B cell (primary cell): ENCODE measurements around the gene NCAM1. TPM values are rescaled to one million over a fixed set of nuclear protein-coding genes. Genes with fewer than 3 reads are reported as not detected.

ENCODE experiments used
- ATAC-seq: fragments of 200-7000 bp; cut with Tn5 transposase; one replicate; pipeline ENCODE4 v1.10.0; 2021; ENCODE audit warnings: low read depth, mild to moderate bottlenecking, moderate number of reproducible peaks, moderate library complexity
- CTCF ChIA-PET: fragments of 350-600 bp; sonication (Branson Sonifier 250); formaldehyde crosslinking; loops from one replicate; lab custom pipeline; 2021; ENCODE audit warnings: antibody characterized with exemption, inconsistent platforms; lab: Charles Lee
- POLR2A ChIA-PET: fragments of 350-600 bp; sonication (Branson Sonifier 250); formaldehyde crosslinking; loops from one replicate; lab custom pipeline; 2021; ENCODE audit warnings: antibody characterized with exemption; lab: Charles Lee
- DNase-seq: peaks from one replicate; pipeline ENCODE4 v3.0.0; 2013
- H2AFZ ChIP-seq: 2 replicates; pipeline ENCODE4 v1.6.1; 2012; ENCODE audit warnings: mild to moderate bottlenecking, low read depth, low read length; ENCODE audit not compliant: insufficient read depth, poor library complexity, severe bottlenecking
- H3K27ac ChIP-seq, 2 donors: 1 replicate in 1 of 2; 2 replicates in 1 of 2; pipeline ENCODE4 v1.5.1; 2012 to 2013; ENCODE audit warnings: low read length in 2 of 2, mild to moderate bottlenecking in 2 of 2, moderate library complexity in 1 of 2
- H3K27me3 ChIP-seq, 4 experiments: fragments of 200-600 bp in 1 of 4; sonication (generic) in 1 of 4; replicated peaks in 1 of 4; 1 replicate in 2 of 4; 2 replicates in 2 of 4; pipeline versions ENCODE4 v1.6.1 to v1.7.0; 2013 to 2016; ENCODE audit warnings: low read length in 3 of 4, mild to moderate bottlenecking in 2 of 4, mixed read lengths in 1 of 4, moderate library complexity in 1 of 4; ENCODE audit not compliant: insufficient read depth in 4 of 4, control insufficient read depth in 3 of 4; ENCODE audit errors: control extremely low read depth in 1 of 4
- H3K36me3 ChIP-seq, 2 experiments: replicated peaks in 1 of 2; 1 replicate in 1 of 2; 2 replicates in 1 of 2; pipeline versions ENCODE4 v1.6.1 to v1.7.1; 2013; ENCODE audit warnings: low read length in 1 of 2; ENCODE audit not compliant: insufficient read depth in 2 of 2, control insufficient read depth in 1 of 2; ENCODE audit errors: control extremely low read depth in 1 of 2, extremely low read depth in 1 of 2
- H3K4me1 ChIP-seq, 2 donors: fragments of 200-600 bp in 1 of 2; sonication (generic) in 1 of 2; 1 replicate in 1 of 2; 2 replicates in 1 of 2; pipeline versions ENCODE4 v1.5.1 to v1.6.1; 2013 to 2017; ENCODE audit warnings: low read length in 2 of 2; ENCODE audit not compliant: control insufficient read depth in 2 of 2, insufficient read depth in 2 of 2
- H3K4me2 ChIP-seq: replicated peaks from 2 replicates; pipeline ENCODE3; 2012; ENCODE audit warnings: mild to moderate bottlenecking, low read depth, low read length; ENCODE audit not compliant: poor library complexity, severe bottlenecking
- H3K4me3 ChIP-seq, 5 experiments: fragments of 200-600 bp in 1 of 5; sonication (generic) in 1 of 5; 1 replicate in 3 of 5; 2 replicates in 2 of 5; pipeline versions ENCODE4 v1.5.1 to v1.7.0; 2011 to 2016; ENCODE audit warnings: low read length in 4 of 5, mild to moderate bottlenecking in 4 of 5, low read depth in 2 of 5, control low read depth in 1 of 5, moderate library complexity in 1 of 5; ENCODE audit not compliant: insufficient read depth in 1 of 5; ENCODE audit errors: control extremely low read depth in 1 of 5, extremely low read depth in 1 of 5
- H3K79me2 ChIP-seq: fragments of 200-600 bp; sonication (generic); one replicate; pipeline ENCODE4 v1.6.0; 2016; ENCODE audit warnings: low read length; ENCODE audit not compliant: control insufficient read depth, insufficient read depth
- H3K9ac ChIP-seq: fragments of 200-600 bp; sonication (generic); 2 replicates; pipeline ENCODE4 v1.6.1; 2017; ENCODE audit warnings: mild to moderate bottlenecking, low read length, moderate library complexity
- H3K9me3 ChIP-seq, 3 donors: one replicate each; pipeline versions ENCODE4 v1.6.1 to v1.7.1; 2013; ENCODE audit warnings: low read length in 2 of 3; ENCODE audit not compliant: control insufficient read depth in 2 of 3, insufficient read depth in 1 of 3; ENCODE audit errors: control extremely low read depth in 1 of 3
- H4K20me1 ChIP-seq: 2 replicates; pipeline ENCODE4 v1.6.0; 2012; ENCODE audit warnings: mild to moderate bottlenecking, low read length; ENCODE audit not compliant: insufficient read depth, control insufficient read depth, poor library complexity, severe bottlenecking
- H3K27ac Mint-ChIP-seq: one replicate; pipeline ENCODE4 v1.8.0; 2021; ENCODE audit warnings: mixed read lengths
- H3K27me3 Mint-ChIP-seq: one replicate; pipeline ENCODE4 v1.8.0; 2021; ENCODE audit warnings: mixed read lengths
- H3K4me1 Mint-ChIP-seq: one replicate; pipeline ENCODE4 v1.8.0; 2021; ENCODE audit warnings: mixed read lengths
- H3K4me3 Mint-ChIP-seq: one replicate; pipeline ENCODE4 v1.8.0; 2021; ENCODE audit warnings: mixed read lengths
- H3K9me3 Mint-ChIP-seq: one replicate; pipeline ENCODE4 v1.8.0; 2022; ENCODE audit warnings: mixed read lengths; ENCODE audit not compliant: insufficient read depth
- EZH2 ChIP-seq: IDR thresholded peaks from 2 replicates; pipeline ENCODE4 v1.6.1; 2012; ENCODE audit warnings: borderline replicate concordance, low read depth, mild to moderate bottlenecking, moderate library complexity, low read length; ENCODE audit not compliant: insufficient read depth, poor library complexity, severe bottlenecking
- WGBS: methylation state at CpG from one replicate; pipeline ENCODE4 v1.1.5; 2013; ENCODE audit warnings: missing lambda C conversion rate; ENCODE audit not compliant: insufficient coverage; 5-methylcytosine and 5-hydroxymethylcytosine counted together
- intact Hi-C: fragments of 100-400 bp; cut with micrococcal nuclease; formaldehyde crosslinking; loops from one replicate; pipeline ENCODE4 v1.10.0; 2022
- polyA plus RNA-seq: library from polyadenylated mRNA; depleted of rRNA; stranded (reverse); fragments of >200 nt; gene quantifications from 2 replicates; pipeline ENCODE4 v1.2.3, GENCODE V29; 2012
- total RNA-seq, 2 donors: library from RNA; stranded (reverse); fragments of 120-200 nt in 1 of 2; gene quantifications; 1 replicate in 1 of 2; 2 replicates in 1 of 2; pipeline versions ENCODE4 v1.2.3 to v1.2.4, GENCODE V29; 2013 to 2022
- TF ChIP-seq, protein P1 (sequence below): fragments of 200-600 bp; IDR thresholded peaks from one replicate; pipeline ENCODE4 v1.8.0; 2022; ENCODE audit warnings: antibody characterized with exemption, mild to moderate bottlenecking

Gene NCAM1
- total and polyA plus RNA-seq, 2 donors (not counting 1 experiment from before 2014, with no cell fraction given), result 0.37 TPM; not detected in 1

- H3K4me1 Mint-ChIP-seq, result no peaks in the 10 kb centered on the region
- ChIA-PET CTCF (no interaction called here), POLR2A (no interaction called here)
- Histone ChIP-seq H2AFZ (no peak overlapping the region), H3K4me3 (no peak overlapping the region), H4K20me1 (no peaks in the 10 kb centered on the region), H3K36me3 (no peaks in the 10 kb centered on the region), H3K4me2 (no peak overlapping the region), H3K4me1 (no peaks in the 10 kb centered on the region), H3K9ac (no peak overlapping the region), H3K27me3 (peaks cover 0 to 2% (median 0%) of the 10 kb centered on the region in 4 experiments), H3K79me2 (no peaks in the 10 kb centered on the region), H3K9me3 (peaks cover 0 to 5% (median 0%) of the 10 kb centered on the region in 3 donors), H3K27ac (no peak overlapping the region)
- no peak for TF ChIP-seq EZH2
- TF ChIP-seq, protein P1, sequence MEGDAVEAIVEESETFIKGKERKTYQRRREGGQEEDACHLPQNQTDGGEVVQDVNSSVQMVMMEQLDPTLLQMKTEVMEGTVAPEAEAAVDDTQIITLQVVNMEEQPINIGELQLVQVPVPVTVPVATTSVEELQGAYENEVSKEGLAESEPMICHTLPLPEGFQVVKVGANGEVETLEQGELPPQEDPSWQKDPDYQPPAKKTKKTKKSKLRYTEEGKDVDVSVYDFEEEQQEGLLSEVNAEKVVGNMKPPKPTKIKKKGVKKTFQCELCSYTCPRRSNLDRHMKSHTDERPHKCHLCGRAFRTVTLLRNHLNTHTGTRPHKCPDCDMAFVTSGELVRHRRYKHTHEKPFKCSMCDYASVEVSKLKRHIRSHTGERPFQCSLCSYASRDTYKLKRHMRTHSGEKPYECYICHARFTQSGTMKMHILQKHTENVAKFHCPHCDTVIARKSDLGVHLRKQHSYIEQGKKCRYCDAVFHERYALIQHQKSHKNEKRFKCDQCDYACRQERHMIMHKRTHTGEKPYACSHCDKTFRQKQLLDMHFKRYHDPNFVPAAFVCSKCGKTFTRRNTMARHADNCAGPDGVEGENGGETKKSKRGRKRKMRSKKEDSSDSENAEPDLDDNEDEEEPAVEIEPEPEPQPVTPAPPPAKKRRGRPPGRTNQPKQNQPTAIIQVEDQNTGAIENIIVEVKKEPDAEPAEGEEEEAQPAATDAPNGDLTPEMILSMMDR, result no peak
- no peaks in the 10 kb centered on the region for H3K9me3 Mint-ChIP-seq
- no peak overlapping the region for H3K4me3 Mint-ChIP-seq
- WGBS, result 88% methylated on average over 5 of the region's 5 CpGs
- DNase-seq, result no peak
- intact Hi-C loops, result no loop called here
- H3K27me3 Mint-ChIP-seq, result peaks cover 14% of the 10 kb centered on the region
- ATAC-seq, result no peak
- H3K27ac Mint-ChIP-seq, result no peak overlapping the region
These were observed 219.9 kb downstream of the NCAM1 start for GRCh38 chr11:113181094-113181493.

GRCh38 chr11:113182288-113182687 lies 221.1 kb downstream of the NCAM1 start:
- no peak overlapping the region for H3K4me3 ChIP-seq
- Mint-ChIP-seq H3K27me3 (peaks cover 14% of the 10 kb centered on the region), H3K4me3 (no peak overlapping the region), H3K4me1 (no peaks in the 10 kb centered on the region), H3K9me3 (no peaks in the 10 kb centered on the region), H3K27ac (no peak overlapping the region)
- H3K4me2 ChIP-seq, result no peak overlapping the region
- H3K27ac ChIP-seq, result no peak overlapping the region
- intact Hi-C loops, result no loop called here
- peaks cover 0 to 5% (median 0%) of the 10 kb centered on the region in 3 donors for H3K9me3 ChIP-seq
- H2AFZ ChIP-seq, result no peak overlapping the region
- no peak for DNase-seq
- no peaks in the 10 kb centered on the region for H4K20me1 ChIP-seq
- ChIA-PET POLR2A (no interaction called here), CTCF (no interaction called here)
- WGBS, result 94% methylated on average over 3 of the region's 6 CpGs
- no peak for ATAC-seq
- H3K36me3 ChIP-seq, result no peaks in the 10 kb centered on the region
- H3K4me1 ChIP-seq, result no peaks in the 10 kb centered on the region
- H3K27me3 ChIP-seq, result peaks cover 0 to 2% (median 0%) of the 10 kb centered on the region in 4 experiments
- no peaks in the 10 kb centered on the region for H3K79me2 ChIP-seq
- no peak for TF ChIP-seq EZH2
- TF ChIP-seq, protein P1, result no peak
- H3K9ac ChIP-seq, result no peak overlapping the region
